GM12875 (cell line): ENCODE results near the gene TCTN2.

ENCODE experiments used
- H3K4me3 ChIP-seq: one replicate; pipeline ENCODE4 v1.5.1; 2011; ENCODE audit warnings: low read depth, low read length, control low read depth
- TF ChIP-seq, protein P1 (sequence below): IDR thresholded peaks from 2 replicates; pipeline ENCODE4 v1.5.1; 2011; ENCODE audit warnings: low read depth, mild to moderate bottlenecking, control low read depth, inconsistent platforms, low read length, moderate library complexity, borderline replicate concordance; ENCODE audit not compliant: insufficient read depth

Gene TCTN2

GRCh38 chr12:123667771-123668170, 3.1 kb upstream of the TCTN2 start:
- no peak overlapping the region for H3K4me3 ChIP-seq
- TF ChIP-seq, protein P1, sequence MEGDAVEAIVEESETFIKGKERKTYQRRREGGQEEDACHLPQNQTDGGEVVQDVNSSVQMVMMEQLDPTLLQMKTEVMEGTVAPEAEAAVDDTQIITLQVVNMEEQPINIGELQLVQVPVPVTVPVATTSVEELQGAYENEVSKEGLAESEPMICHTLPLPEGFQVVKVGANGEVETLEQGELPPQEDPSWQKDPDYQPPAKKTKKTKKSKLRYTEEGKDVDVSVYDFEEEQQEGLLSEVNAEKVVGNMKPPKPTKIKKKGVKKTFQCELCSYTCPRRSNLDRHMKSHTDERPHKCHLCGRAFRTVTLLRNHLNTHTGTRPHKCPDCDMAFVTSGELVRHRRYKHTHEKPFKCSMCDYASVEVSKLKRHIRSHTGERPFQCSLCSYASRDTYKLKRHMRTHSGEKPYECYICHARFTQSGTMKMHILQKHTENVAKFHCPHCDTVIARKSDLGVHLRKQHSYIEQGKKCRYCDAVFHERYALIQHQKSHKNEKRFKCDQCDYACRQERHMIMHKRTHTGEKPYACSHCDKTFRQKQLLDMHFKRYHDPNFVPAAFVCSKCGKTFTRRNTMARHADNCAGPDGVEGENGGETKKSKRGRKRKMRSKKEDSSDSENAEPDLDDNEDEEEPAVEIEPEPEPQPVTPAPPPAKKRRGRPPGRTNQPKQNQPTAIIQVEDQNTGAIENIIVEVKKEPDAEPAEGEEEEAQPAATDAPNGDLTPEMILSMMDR: no peak

DNA sequence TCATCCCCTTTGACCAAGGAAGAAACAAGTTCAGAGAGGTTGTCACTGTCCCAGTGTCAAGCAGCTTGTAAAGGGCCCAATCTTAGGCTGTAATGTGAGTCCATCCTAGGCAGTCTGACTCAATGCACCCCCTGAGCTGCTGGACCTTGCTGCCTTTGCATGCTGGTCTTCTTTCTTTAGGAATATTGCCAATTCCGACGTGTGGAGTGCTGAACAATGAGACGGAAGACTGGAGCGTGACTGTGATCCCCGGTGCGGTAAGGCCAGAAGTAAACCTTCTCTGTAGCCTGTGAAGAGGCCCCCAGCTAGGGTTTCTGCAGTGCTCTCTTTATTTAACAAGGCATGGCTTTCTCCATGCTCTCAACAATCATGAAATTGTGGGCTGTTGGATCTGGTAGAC, 963 bp downstream of the TCTN2 start:
- no peak overlapping the region for H3K4me3 ChIP-seq
- TF ChIP-seq, protein P1: no peak

DNA sequence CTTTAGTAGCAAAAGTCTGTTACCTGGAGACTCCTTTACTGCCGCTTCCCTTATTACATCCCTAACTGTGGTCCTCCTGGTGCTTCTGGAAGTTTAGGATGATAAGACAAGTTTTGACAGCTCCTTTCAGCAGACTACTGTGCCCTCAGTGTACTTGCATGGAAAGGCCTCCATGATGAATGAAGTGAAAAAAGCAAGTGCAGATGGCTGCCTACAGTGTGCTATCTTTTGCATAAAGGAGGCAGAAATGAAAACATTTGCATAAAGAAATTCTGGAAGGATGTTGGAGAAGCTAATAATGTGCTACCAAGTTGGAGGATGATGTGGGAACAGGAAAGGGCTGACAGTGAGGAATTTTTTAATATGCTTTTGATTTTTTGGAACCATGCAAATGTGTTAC, 4.5 kb downstream of the TCTN2 start:
- TF ChIP-seq, protein P1: no peak
- H3K4me3 ChIP-seq: no peak overlapping the region

GRCh38 chr12:123676616-123677320, 5.9 kb downstream of the TCTN2 start:
- H3K4me3 ChIP-seq: no peak overlapping the region
- TF ChIP-seq, protein P1: no peak

DNA sequence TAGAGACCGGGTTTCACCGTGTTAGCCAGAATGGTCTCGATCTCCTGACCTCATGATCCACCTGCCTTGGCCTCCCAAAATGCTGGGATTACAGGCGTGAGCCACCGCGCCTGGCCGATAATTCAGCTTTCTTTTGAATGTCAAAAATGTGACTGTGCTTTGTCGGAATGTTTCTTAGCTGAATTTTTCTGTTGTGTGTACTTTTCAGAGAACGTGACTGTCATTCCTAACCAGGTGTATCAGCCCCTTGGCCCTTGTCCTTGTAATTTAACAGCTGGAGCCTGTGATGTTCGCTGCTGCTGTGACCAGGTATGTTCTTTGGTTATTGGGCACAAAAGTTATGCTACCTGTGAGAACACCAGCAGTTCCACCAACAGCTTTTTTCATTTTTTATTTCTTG, 8.1 kb downstream of the TCTN2 start:
- TF ChIP-seq, protein P1: no peak
- no peak overlapping the region for H3K4me3 ChIP-seq

- no peak overlapping the region for H3K4me3 ChIP-seq
- TF ChIP-seq, protein P1: no peak
These were observed 10.7 kb downstream of the TCTN2 start for GRCh38 chr12:123681605-123682004.

DNA sequence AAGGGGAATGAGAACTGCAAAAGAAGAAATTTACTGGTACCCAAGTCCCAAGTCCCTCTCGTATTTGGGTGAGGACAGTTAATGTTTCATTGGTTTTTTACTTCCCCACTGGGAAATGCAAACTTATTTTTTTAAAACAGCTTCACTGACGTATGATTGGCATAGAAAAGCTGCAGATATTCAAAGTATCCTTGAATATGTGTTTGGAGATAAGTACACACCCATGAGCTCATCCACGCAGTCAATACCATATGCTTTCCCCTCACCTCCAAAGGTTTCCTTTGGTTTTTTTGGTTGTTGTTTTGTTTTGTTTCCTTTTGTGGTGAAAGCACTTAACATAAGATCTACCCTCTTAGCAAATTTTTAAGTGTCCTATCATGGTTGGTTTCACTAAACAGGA, 13.1 kb downstream of the TCTN2 start:
- TF ChIP-seq, protein P1: no peak
- no peak overlapping the region for H3K4me3 ChIP-seq
